HepG2 (cell line): Measurements from ENCODE around the gene KCTD5.
"Not testable (repeated sequence)": the region's sequence is repeated elsewhere in the genome, so short reads cannot be mapped to it uniquely, and the experiment has no call there.

Source experiments
- CENPX ChIP-seq: sonication (generic); formaldehyde crosslinking; IDR thresholded peaks from 2 replicates; pipeline ENCODE4 v1.9.0; 2021; ENCODE audit warnings: mild to moderate bottlenecking, missing genetic modification reagents, moderate library complexity
- CTCF ChIP-seq: sonication (generic); formaldehyde crosslinking; IDR thresholded peaks from 2 replicates; pipeline ENCODE4 v1.5.0; 2020; ENCODE audit warnings: mild to moderate bottlenecking, missing genetic modification reagents, moderate library complexity
- JUND ChIP-seq: sonication (generic); formaldehyde crosslinking; IDR thresholded peaks from 2 replicates; pipeline ENCODE4 v1.8.0; 2022; ENCODE audit warnings: mild to moderate bottlenecking, missing genetic modification reagents
- NKX3-1 ChIP-seq: sonication (generic); formaldehyde crosslinking; IDR thresholded peaks from 2 replicates; pipeline ENCODE4 v1.5.0; 2020; ENCODE audit warnings: missing genetic modification reagents
- NR3C1 ChIP-seq: sonication (generic); formaldehyde crosslinking; IDR thresholded peaks from 2 replicates; pipeline ENCODE4 v1.4.0; 2020; ENCODE audit warnings: missing genetic modification reagents
- TAF1 ChIP-seq: sonication (generic); formaldehyde crosslinking; IDR thresholded peaks from 2 replicates; pipeline ENCODE4 v1.4.0; 2020; ENCODE audit warnings: missing genetic modification reagents
- TCF7L2 ChIP-seq: IDR thresholded peaks from 2 replicates; pipeline ENCODE4 v1.6.1; 2011; ENCODE audit warnings: mild to moderate bottlenecking, low read depth, low read length, moderate library complexity
- THAP7 ChIP-seq: sonication (generic); formaldehyde crosslinking; IDR thresholded peaks from 2 replicates; pipeline ENCODE4 v1.8.1; 2023; ENCODE audit warnings: mild to moderate bottlenecking, missing genetic modification reagents
- YY1 ChIP-seq: IDR thresholded peaks from 2 replicates; pipeline ENCODE4 v1.6.1; 2011; ENCODE audit warnings: low read length, low read depth, moderate library complexity, mild to moderate bottlenecking; ENCODE audit not compliant: insufficient read depth, insufficient replicate concordance
- ZFP62 ChIP-seq: sonication (generic); formaldehyde crosslinking; IDR thresholded peaks from 2 replicates; pipeline ENCODE4 v1.4.0; 2020; ENCODE audit warnings: missing genetic modification reagents
- ZNF274 ChIP-seq: sonication (generic); formaldehyde crosslinking; IDR thresholded peaks from 2 replicates; pipeline ENCODE4 v1.5.1; 2020; ENCODE audit warnings: mild to moderate bottlenecking, missing genetic modification reagents
- ZNF766 ChIP-seq: sonication (generic); formaldehyde crosslinking; IDR thresholded peaks from 2 replicates; pipeline ENCODE4 v1.5.0; 2020; ENCODE audit warnings: missing genetic modification reagents, borderline replicate concordance
- ZSCAN29 ChIP-seq: sonication (generic); formaldehyde crosslinking; conservative IDR thresholded peaks from 2 replicates; pipeline ENCODE4 v1.4.0; 2020; ENCODE audit warnings: mild to moderate bottlenecking, missing genetic modification reagents

GRCh38 chr16:2670017-2670416, 12.3 kb upstream of the KCTD5 start:
- not testable (repeated sequence) for TF ChIP-seq ZNF274 (CRISPR knock-in tag); THAP7 (CRISPR knock-in tag); NR3C1 (CRISPR knock-in tag); NKX3-1 (CRISPR knock-in tag); CENPX; TCF7L2; ZFP62 (CRISPR knock-in tag); YY1; ZNF766 (CRISPR knock-in tag); JUND (CRISPR knock-in tag); TAF1 (CRISPR knock-in tag); ZSCAN29 (CRISPR knock-in tag)
- peak; percentile 79 for TF ChIP-seq CTCF (CRISPR knock-in tag)
